Upper lobe of left lung (tissue), 6 donors: ENCODE results near the gene HEPHL1. TPM values are rescaled to one million over a fixed set of nuclear protein-coding genes. Genes with fewer than 3 reads are reported as not detected.
A peak's percentile ranks its signal among the peaks of the same experiment; 100 is the strongest.

Experiments
- ATAC-seq, 2 donors: fragments of 200-7000 bp; cut with Tn5 transposase; one replicate each; pipeline ENCODE4 v1.9.1; 2022; ENCODE audit warnings: mild to moderate bottlenecking in 2 of 2, moderate library complexity in 2 of 2; ENCODE audit not compliant: low FRiP score in 2 of 2
- DNase-seq, 2 donors: peaks; one replicate each; pipeline ENCODE4 v3.0.0-alpha.2; 2019 to 2020
- H3K27ac ChIP-seq, 4 donors: fragments of 200-600 bp; sonication (generic); one replicate each; pipeline ENCODE4 v1.5.1; 2016 to 2019
- H3K27me3 ChIP-seq, 4 donors: fragments of 200-600 bp; sonication (generic); one replicate each; pipeline ENCODE4 v1.5.1; 2017 to 2019
- H3K36me3 ChIP-seq, 4 donors: fragments of 200-600 bp; sonication (generic); one replicate each; pipeline ENCODE4 v1.5.1; 2016 to 2019
- H3K4me1 ChIP-seq, 4 donors: fragments of 200-600 bp; sonication (generic); one replicate each; pipeline ENCODE4 v1.5.1; 2018 to 2019
- H3K4me3 ChIP-seq, 4 donors: fragments of 200-600 bp; sonication (generic); one replicate each; pipeline ENCODE4 v1.5.1; 2017 to 2019; ENCODE audit warnings: mild to moderate bottlenecking in 2 of 4, moderate library complexity in 1 of 4
- H3K9me3 ChIP-seq, 4 donors: fragments of 200-600 bp; sonication (generic); one replicate each; pipeline ENCODE4 v1.5.1; 2018 to 2019
- CTCF ChIP-seq, 6 experiments: fragments of 450-650 bp in 4 of 6; fragments of 200-600 bp in 2 of 6; sonication (generic) in 2 of 6; IDR thresholded peaks; one replicate each; pipeline ENCODE4 v1.5.1; 2016 to 2019; ENCODE audit warnings: antibody characterized with exemption in 6 of 6
- EP300 ChIP-seq, 4 donors: sonication (generic); formaldehyde crosslinking; IDR thresholded peaks; one replicate each; pipeline ENCODE4 v1.5.1; 2017; ENCODE audit warnings: antibody characterized with exemption in 4 of 4, control low read depth in 2 of 4
- POLR2A ChIP-seq, 4 donors: fragments of 450-650 bp; IDR thresholded peaks; one replicate each; pipeline ENCODE4 v1.5.1; 2016 to 2017; ENCODE audit warnings: antibody characterized with exemption in 4 of 4, mild to moderate bottlenecking in 2 of 4
- POLR2AphosphoS5 ChIP-seq, 2 donors: sonication (generic); formaldehyde crosslinking; IDR thresholded peaks; one replicate each; pipeline ENCODE4 v1.5.1; 2017; ENCODE audit warnings: antibody characterized with exemption in 2 of 2
- WGBS, 2 donors: methylation state at CpG; one replicate each; pipeline ENCODE4 v1.1.5; 2017 to 2018; 5-methylcytosine and 5-hydroxymethylcytosine counted together
- total RNA-seq, 6 donors: library from RNA; depleted of rRNA in 4 of 6; stranded (reverse); fragments of >200 nt in 4 of 6; gene quantifications; one replicate each; pipeline versions ENCODE4 v1.1.0 to v1.2.1, GENCODE V29; 2016 to 2021
- donor health status: DM: no; HTN: no; CAD: no; lungs with moderate emphysema.
- donor health status: DM: no; HTN: yes; CAD: no; lungs with severe emphysema.

Gene HEPHL1
- total RNA-seq, 6 donors from 2014 or later, result not detected

DNA sequence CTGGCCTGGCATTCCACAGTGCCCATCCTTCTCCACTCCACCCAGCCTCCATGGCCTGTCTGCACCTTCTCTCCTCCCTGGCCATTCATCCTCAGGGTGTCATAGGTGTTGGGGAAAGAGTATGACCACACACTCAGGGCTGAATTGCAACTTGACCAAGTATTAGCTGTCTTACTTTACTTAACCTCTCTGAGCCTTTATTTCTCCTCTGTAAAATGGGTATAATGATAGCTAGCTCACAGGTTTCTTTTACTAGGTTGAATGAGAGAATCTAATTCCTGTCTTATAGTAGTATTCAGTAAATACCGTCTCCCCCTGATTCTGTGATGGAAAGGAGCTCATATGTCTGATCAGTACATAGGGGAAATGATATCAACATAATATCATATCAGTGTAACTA, 123.5 kb downstream of the HEPHL1 start:
- ATAC-seq (no peak), DNase-seq (no peak)
- no peak overlapping the region for H3K27ac ChIP-seq
- no peak overlapping the region for H3K4me3 ChIP-seq
- WGBS, 2 donors, result 95 to 96% methylated on average over 1 of the region's 1 CpG
- TF ChIP-seq EP300 (IDR thresholded peaks at IDR 0.05), result no peak
- TF ChIP-seq POLR2A (IDR thresholded peaks at IDR 0.05), result no peak
- no peak for TF ChIP-seq POLR2AphosphoS5 (IDR thresholded peaks at IDR 0.05)
- TF ChIP-seq CTCF (IDR thresholded peaks at IDR 0.05), result no peak
- H3K9me3 ChIP-seq, result no peaks in the 10 kb centered on the region
- H3K36me3 ChIP-seq, result no peaks in the 10 kb centered on the region
- H3K27me3 ChIP-seq, result no peaks in the 10 kb centered on the region
- peaks cover 23 to 47% (median 32%) of the 10 kb centered on the region in 4 donors for H3K4me1 ChIP-seq

DNA sequence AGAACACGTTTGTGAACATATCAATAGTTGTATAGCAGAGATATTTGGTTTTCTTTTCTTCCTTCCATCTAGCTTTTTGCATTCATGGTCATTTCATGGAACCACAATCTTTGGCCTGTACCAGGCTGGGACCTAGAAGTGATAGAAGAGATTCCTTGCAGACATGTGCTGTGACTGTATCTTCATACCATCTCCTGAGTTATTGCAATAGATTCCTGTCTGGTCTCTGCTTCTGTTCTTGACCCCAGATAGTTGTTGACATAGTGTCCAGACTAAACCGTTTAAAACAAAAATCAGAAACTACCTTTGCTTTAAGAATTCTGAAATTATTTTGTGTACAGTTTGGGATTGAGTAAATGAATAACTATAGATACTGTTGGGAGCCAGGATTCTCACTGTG, 124.3 kb downstream of the HEPHL1 start:
- Histone ChIP-seq H3K9me3 (no peaks in the 10 kb centered on the region), H3K27me3 (no peaks in the 10 kb centered on the region), H3K4me3 (no peak overlapping the region), H3K36me3 (no peaks in the 10 kb centered on the region), H3K4me1 (peaks cover 25 to 50% (median 35%) of the 10 kb centered on the region in 4 donors), H3K27ac (no peak overlapping the region)
- TF ChIP-seq POLR2A (IDR thresholded peaks at IDR 0.05) (no peak), POLR2AphosphoS5 (IDR thresholded peaks at IDR 0.05) (no peak), EP300 (IDR thresholded peaks at IDR 0.05) (no peak), CTCF (IDR thresholded peaks at IDR 0.05) (no peak)
- ATAC-seq (no peak), DNase-seq (no peak)
- 64 to 74% methylated on average over 2 of the region's 2 CpGs for WGBS, 2 donors

GRCh38 chr11:94145916-94146315, 124.8 kb downstream of the HEPHL1 start:
- WGBS, 2 donors, result 82 to 87% methylated on average over 4 of the region's 4 CpGs
- no peak for ATAC-seq
- H3K27me3 ChIP-seq, result no peaks in the 10 kb centered on the region
- peaks cover 30 to 55% (median 40%) of the 10 kb centered on the region in 4 donors for H3K4me1 ChIP-seq
- no peaks in the 10 kb centered on the region for H3K9me3 ChIP-seq
- no peak for DNase-seq
- TF ChIP-seq EP300 (IDR thresholded peaks at IDR 0.05), result peak in 1 of 4 donors; percentile 67
- no peak for TF ChIP-seq CTCF (IDR thresholded peaks at IDR 0.05)
- H3K27ac ChIP-seq, result no peak overlapping the region
- H3K36me3 ChIP-seq, result no peaks in the 10 kb centered on the region
- no peak overlapping the region for H3K4me3 ChIP-seq

- Histone ChIP-seq H3K27me3 (no peaks in the 10 kb centered on the region), H3K4me3 (no peak overlapping the region), H3K36me3 (no peaks in the 10 kb centered on the region), H3K27ac (no peak overlapping the region), H3K9me3 (no peaks in the 10 kb centered on the region), H3K4me1 (peaks cover 30 to 55% (median 44%) of the 10 kb centered on the region in 4 donors)
- DNase-seq (no peak), ATAC-seq (no peak)
- WGBS, 2 donors, result 80 to 84% methylated on average over 9 of the region's 9 CpGs
- TF ChIP-seq CTCF (IDR thresholded peaks at IDR 0.05), result no peak
- no peak for TF ChIP-seq POLR2A (IDR thresholded peaks at IDR 0.05)
- TF ChIP-seq EP300 (IDR thresholded peaks at IDR 0.05), result no peak
- no peak for TF ChIP-seq POLR2AphosphoS5 (IDR thresholded peaks at IDR 0.05)
These were observed 126.3 kb downstream of the HEPHL1 start for GRCh38 chr11:94147433-94147845.

- H3K4me1 ChIP-seq, result peaks cover 27 to 57% (median 42%) of the 10 kb centered on the region in 4 donors
- no peaks in the 10 kb centered on the region for H3K27me3 ChIP-seq
- TF ChIP-seq EP300 (IDR thresholded peaks at IDR 0.05) (no peak), POLR2A (IDR thresholded peaks at IDR 0.05) (no peak), CTCF (IDR thresholded peaks at IDR 0.05) (no peak), POLR2AphosphoS5 (IDR thresholded peaks at IDR 0.05) (no peak)
- H3K4me3 ChIP-seq, result no peak overlapping the region
- DNase-seq (no peak), ATAC-seq (no peak)
- 61 to 78% methylated on average over 2 of the region's 2 CpGs for WGBS, 2 donors
- no peak overlapping the region for H3K27ac ChIP-seq
- no peaks in the 10 kb centered on the region for H3K36me3 ChIP-seq
- no peaks in the 10 kb centered on the region for H3K9me3 ChIP-seq
These were observed 127.0 kb downstream of the HEPHL1 start for GRCh38 chr11:94148189-94148588.
